ENCODE data around the gene STMN3.

The STMN3 gene

GRCh38 chr20:63691711-63692435 is 38.6 kb upstream of the STMN3 start:
- no peak for DNase-seq

- no peak for DNase-seq
These were observed 37.9 kb upstream of the STMN3 start for GRCh38 chr20:63690898-63691710.

- no peak for DNase-seq
These were observed 37.0 kb upstream of the STMN3 start for GRCh38 chr20:63690003-63690897.

GRCh38 chr20:63689046-63690002 is 36.1 kb upstream of the STMN3 start:
- no peak for DNase-seq

- DNase-seq, result no peak
These were observed 35.2 kb upstream of the STMN3 start for GRCh38 chr20:63688228-63689045.

GRCh38 chr20:63687419-63688178 is 34.4 kb upstream of the STMN3 start:
- DNase-seq, result no peak

- DNase-seq, result no peak
These were observed 33.5 kb upstream of the STMN3 start for GRCh38 chr20:63686492-63687321.

- DNase-seq, result no peak
These were observed 32.9 kb upstream of the STMN3 start for GRCh38 chr20:63686094-63686491.

GRCh38 chr20:63685269-63686026 is 32.2 kb upstream of the STMN3 start:
- no peak for DNase-seq

- peak; percentile 73 for DNase-seq
These were observed 29.3 kb upstream of the STMN3 start for GRCh38 chr20:63682384-63683139.

- no peak for DNase-seq
These were observed 28.5 kb upstream of the STMN3 start for GRCh38 chr20:63681609-63682142.

- DNase-seq, result no peak
These were observed 27.8 kb upstream of the STMN3 start for GRCh38 chr20:63680857-63681608.

GRCh38 chr20:63680427-63680826 is 27.2 kb upstream of the STMN3 start:
- DNase-seq, result no peak

- no peak for DNase-seq
These were observed 26.6 kb upstream of the STMN3 start for GRCh38 chr20:63679799-63680305.

GRCh38 chr20:63678667-63679465 is 25.6 kb upstream of the STMN3 start:
- DNase-seq, result no peak

- no peak for DNase-seq
These were observed 24.8 kb upstream of the STMN3 start for GRCh38 chr20:63678071-63678470.

All from DMS53 (cell line).